SIG-M5 (cell line): Measurements from ENCODE around the gene LMO7.

Source experiments
- DNase-seq: peaks from one replicate; lab custom pipeline; 2025; lab: John Stamatoyannopoulos, UW

LMO7 gene

GRCh38 chr13:75635828-75636435 lies at the start of gene LMO7:
Gene LMO7 (plus strand): TSS chr13:75636330. CDS start chr13:75636658, 328 bp downstream.
- no peak for DNase-seq

- no peak for DNase-seq
Observed at GRCh38 chr13:75587679-75588078, 48.5 kb upstream of the LMO7 start.

- DNase-seq, result no peak
Observed at GRCh38 chr13:75596657-75597182, 39.4 kb upstream of the LMO7 start.

- no peak for DNase-seq
Observed at GRCh38 chr13:75600371-75600770, 35.8 kb upstream of the LMO7 start.

- no peak for DNase-seq
Observed at GRCh38 chr13:75603038-75603437, 33.1 kb upstream of the LMO7 start.

GRCh38 chr13:75607447-75607846 lies 28.7 kb upstream of the LMO7 start:
- no peak for DNase-seq

GRCh38 chr13:75610466-75610865 lies 25.7 kb upstream of the LMO7 start:
- no peak for DNase-seq

GRCh38 chr13:75612354-75612753 lies 23.8 kb upstream of the LMO7 start:
- no peak for DNase-seq

GRCh38 chr13:75617230-75617629 lies 18.9 kb upstream of the LMO7 start:
- DNase-seq, result no peak

- no peak for DNase-seq
Observed at GRCh38 chr13:75618308-75618707, 17.8 kb upstream of the LMO7 start.

GRCh38 chr13:75620020-75620419 lies 16.1 kb upstream of the LMO7 start:
- no peak for DNase-seq

- DNase-seq, result no peak
Observed at GRCh38 chr13:75621147-75621546, 15.0 kb upstream of the LMO7 start.

- DNase-seq, result no peak
Observed at GRCh38 chr13:75628801-75629200, 7.3 kb upstream of the LMO7 start.

GRCh38 chr13:75633285-75633684 lies 2.8 kb upstream of the LMO7 start:
- no peak for DNase-seq

- no peak for DNase-seq
Observed at GRCh38 chr13:75635101-75635827, 866 bp upstream of the LMO7 start.

- no peak for DNase-seq
Observed at GRCh38 chr13:75636436-75637180, 478 bp downstream of the LMO7 start.

- no peak for DNase-seq
Observed at GRCh38 chr13:75637181-75637750, 1.1 kb downstream of the LMO7 start.

- no peak for DNase-seq
Observed at GRCh38 chr13:75639454-75639853, 3.3 kb downstream of the LMO7 start.

GRCh38 chr13:75641026-75641425 lies 4.9 kb downstream of the LMO7 start:
- no peak for DNase-seq

GRCh38 chr13:75643182-75643581 lies 7.1 kb downstream of the LMO7 start:
- no peak for DNase-seq

GRCh38 chr13:75643693-75644092 lies 7.6 kb downstream of the LMO7 start:
- no peak for DNase-seq

GRCh38 chr13:75645141-75645540 lies 9.0 kb downstream of the LMO7 start:
- DNase-seq, result no peak
